M059J (cell line): ENCODE measurements around the gene AK9. TPM values are rescaled to one million over a fixed set of nuclear protein-coding genes. Genes with fewer than 3 reads are reported as not detected.

Experiments used
- DNase-seq: peaks from one replicate; pipeline ENCODE4 v3.0.0-alpha.2; 2012; ENCODE audit warnings: low read depth
- total RNA-seq: library from RNA; depleted of rRNA; stranded (reverse); fragments of >200 nt; shearing (Covaris generic); gene quantifications from 2 replicates; pipeline ENCODE4 v1.2.3, GENCODE V29; 2014; rRNA removed

The AK9 gene
- total RNA-seq, 1 experiment from 2014 or later, result 3.7 TPM

- no peak for DNase-seq
These were observed 245.6 kb downstream of the AK9 start for GRCh38 chr6:109445382-109445781.

DNA sequence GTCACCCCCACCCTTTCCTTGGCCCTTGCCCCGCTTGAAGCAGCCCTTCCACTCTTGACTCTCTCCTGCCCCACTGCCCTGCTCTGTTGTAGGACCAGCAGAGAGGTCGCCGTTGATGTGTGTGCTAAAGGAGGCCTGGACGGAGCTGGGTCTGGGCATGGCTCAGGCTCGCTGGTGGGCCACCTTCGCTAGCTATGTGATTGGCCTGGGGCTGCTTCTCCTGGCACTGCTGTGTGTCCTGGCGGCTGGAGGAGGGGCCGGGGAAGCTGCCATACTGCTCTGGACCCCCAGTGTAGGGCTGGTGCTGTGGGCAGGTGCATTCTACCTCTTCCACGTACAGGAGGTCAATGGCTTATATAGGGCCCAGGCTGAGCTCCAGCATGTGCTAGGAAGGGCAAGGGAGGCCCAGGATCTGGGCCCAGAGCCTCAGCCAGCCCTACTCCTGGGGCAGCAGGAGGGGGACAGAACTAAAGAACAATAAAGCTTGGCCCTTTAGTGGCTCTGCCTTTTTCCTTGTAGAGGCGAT is 247.5 kb downstream of the AK9 start:
- no peak for DNase-seq

Other genes starting within 250 kb of the AK9 start
- 15.4 and 21.5 TPM in 2 replicates for gene MICAL1, start 235.4 kb downstream of the AK9 start, total RNA-seq
- gene ZBTB24, start 208.0 kb downstream of the AK9 start, total RNA-seq, result 11.5 and 13.4 TPM in 2 replicates
- gene FIG4, start 94 bp upstream of the AK9 start, total RNA-seq, result 12.4 and 15.4 TPM in 2 replicates